H1 (cell line): ENCODE data around the gene MARCKS. TPM values are rescaled to one million over a fixed set of nuclear protein-coding genes. Genes with fewer than 3 reads are reported as not detected.

Experiments
- CTCF ChIA-PET: fragments of 300-600 bp; sonication (Branson Sonifier 250); formaldehyde crosslinking; loops from one replicate; lab custom pipeline; 2021; ENCODE audit not compliant: partially characterized antibody; lab: Charles Lee
- POLR2A ChIA-PET: fragments of 300-600 bp; sonication (Branson Sonifier 250); formaldehyde crosslinking; loops from one replicate; lab custom pipeline; 2021; ENCODE audit warnings: inconsistent platforms; ENCODE audit not compliant: partially characterized antibody; lab: Charles Lee
- DNase-seq, 2 experiments: peaks; one replicate each; pipeline versions ENCODE4 v3.0.0 to v3.0.0-alpha.2; 2010 to 2022; ENCODE audit warnings: low spot score in 2 of 2, low read depth in 1 of 2, mixed read lengths in 1 of 2
- FAIRE-seq: peaks from 2 replicates; lab custom pipeline; 2011; peaks lifted over from hg19 to GRCh38; lab: Jason Lieb, UNC
- H2AFZ ChIP-seq: 2 replicates; pipeline ENCODE4 v1.8.1; 2012; ENCODE audit warnings: low read length, inconsistent platforms
- H2AK5ac ChIP-seq: 2 replicates; pipeline ENCODE4 v1.6.1; 2013; ENCODE audit warnings: low read depth, low read length
- H2BK120ac ChIP-seq: replicated peaks from 2 replicates; pipeline ENCODE3; 2013; ENCODE audit warnings: low read depth, low read length, inconsistent platforms
- H2BK12ac ChIP-seq: 2 replicates; pipeline ENCODE4 v1.6.1; 2013; ENCODE audit warnings: low read depth, low read length
- H2BK15ac ChIP-seq: 2 replicates; pipeline ENCODE4 v1.6.1; 2013; ENCODE audit warnings: low read length
- H2BK20ac ChIP-seq: 2 replicates; pipeline ENCODE4 v1.6.1; 2013; ENCODE audit warnings: low read length
- H2BK5ac ChIP-seq: 2 replicates; pipeline ENCODE4 v1.6.1; 2013; ENCODE audit warnings: low read depth, low read length
- H3K14ac ChIP-seq: 2 replicates; pipeline ENCODE4 v1.6.1; 2013; ENCODE audit warnings: inconsistent platforms; ENCODE audit not compliant: insufficient read length
- H3K18ac ChIP-seq: 2 replicates; pipeline ENCODE4 v1.6.1; 2013; ENCODE audit warnings: low read length; ENCODE audit errors: extremely low read depth
- H3K23ac ChIP-seq: 2 replicates; pipeline ENCODE4 v1.6.1; 2013; ENCODE audit warnings: inconsistent platforms; ENCODE audit not compliant: insufficient read length
- H3K23me2 ChIP-seq: 2 replicates; pipeline ENCODE4 v1.6.1; 2013; ENCODE audit warnings: low read depth, low read length
- H3K27ac ChIP-seq: 2 replicates; pipeline ENCODE4 v1.6.1; 2011; ENCODE audit warnings: low read depth, low read length, inconsistent platforms
- H3K27me3 ChIP-seq, 4 experiments: replicated peaks in 1 of 4; 1 replicate in 1 of 4; 2 replicates in 3 of 4; pipeline versions ENCODE4 v1.6.1 to v1.8.1; 2011 to 2013; ENCODE audit warnings: low read length in 3 of 4, mild to moderate bottlenecking in 3 of 4, inconsistent platforms in 2 of 4, mixed read lengths in 2 of 4, moderate library complexity in 1 of 4; ENCODE audit not compliant: control insufficient read depth in 3 of 4, insufficient read depth in 3 of 4; ENCODE audit errors: extremely low read depth in 1 of 4
- H3K36me3 ChIP-seq, 4 experiments: 2 replicates each; pipeline versions ENCODE4 v1.6.1 to v1.8.1; 2011 to 2013; ENCODE audit warnings: mild to moderate bottlenecking in 4 of 4, low read length in 3 of 4, moderate library complexity in 2 of 4, control low read depth in 1 of 4, inconsistent platforms in 1 of 4; ENCODE audit not compliant: insufficient read depth in 4 of 4, control insufficient read depth in 2 of 4
- H3K4ac ChIP-seq: replicated peaks from 2 replicates; pipeline ENCODE3; 2013; ENCODE audit warnings: low read length, low read depth, mixed read lengths, inconsistent platforms; ENCODE audit not compliant: insufficient read length
- H3K4me1 ChIP-seq, 4 experiments: replicated peaks in 1 of 4; 1 replicate in 1 of 4; 2 replicates in 3 of 4; pipeline versions ENCODE4 v1.6.1 to v1.8.1; 2011 to 2013; ENCODE audit warnings: low read length in 3 of 4, inconsistent platforms in 2 of 4, mixed read lengths in 1 of 4; ENCODE audit not compliant: insufficient read depth in 4 of 4, control insufficient read depth in 3 of 4
- H3K4me2 ChIP-seq, 2 experiments: 2 replicates each; pipeline versions ENCODE4 v1.6.1 to v1.8.1; 2011 to 2013; ENCODE audit warnings: low read depth in 2 of 2, low read length in 2 of 2, control low read depth in 1 of 2, inconsistent platforms in 1 of 2, mild to moderate bottlenecking in 1 of 2; ENCODE audit not compliant: insufficient read depth in 1 of 2
- H3K4me3 ChIP-seq, 4 experiments: fragments of 200-600, 300-600 bp in 1 of 4; sonication (generic), shearing (Covaris generic), sonication (Bioruptor Twin) in 1 of 4; 2 replicates each; pipeline versions ENCODE4 v1.5.1 to v1.8.1; 2011 to 2016; ENCODE audit warnings: low read length in 4 of 4, low read depth in 3 of 4, control low read depth in 2 of 4, inconsistent platforms in 2 of 4, mild to moderate bottlenecking in 2 of 4, mixed read lengths in 1 of 4, moderate library complexity in 1 of 4; ENCODE audit not compliant: insufficient read depth in 2 of 4; ENCODE audit errors: extremely low read depth in 1 of 4
- H3K56ac ChIP-seq: replicated peaks from 2 replicates; pipeline ENCODE3; 2013; ENCODE audit warnings: low read depth, mild to moderate bottlenecking, mixed read lengths, low read length, inconsistent platforms; ENCODE audit not compliant: insufficient read length
- H3K79me1 ChIP-seq: 2 replicates; pipeline ENCODE4 v1.6.1; 2013; ENCODE audit warnings: low read depth, low read length, control low read depth
- H3K79me2 ChIP-seq, 2 experiments: 2 replicates each; pipeline versions ENCODE4 v1.6.1 to v1.8.1; 2012 to 2013; ENCODE audit warnings: low read length in 2 of 2, mild to moderate bottlenecking in 2 of 2, inconsistent platforms in 1 of 2; ENCODE audit not compliant: insufficient read depth in 2 of 2, control insufficient read depth in 1 of 2
- H3K9ac ChIP-seq, 4 experiments: replicated peaks in 1 of 4; 1 replicate in 1 of 4; 2 replicates in 3 of 4; pipeline versions ENCODE4 v1.6.1 to v1.8.1; 2011 to 2013; ENCODE audit warnings: low read depth in 3 of 4, low read length in 3 of 4, control low read depth in 2 of 4, mild to moderate bottlenecking in 2 of 4, moderate library complexity in 2 of 4, inconsistent platforms in 1 of 4; ENCODE audit errors: extremely low read depth in 1 of 4
- H3K9me3 ChIP-seq, 2 experiments: 2 replicates each; pipeline versions ENCODE4 v1.6.1 to v1.8.1; 2012 to 2013; ENCODE audit warnings: mild to moderate bottlenecking in 2 of 2, moderate library complexity in 2 of 2, control low read depth in 1 of 2, inconsistent platforms in 1 of 2, low read depth in 1 of 2, low read length in 1 of 2, mixed read lengths in 1 of 2; ENCODE audit not compliant: insufficient read depth in 2 of 2
- H4K20me1 ChIP-seq, 2 experiments: replicated peaks in 1 of 2; 2 replicates each; pipeline versions ENCODE3 to v1.8.1; 2011 to 2013; ENCODE audit warnings: inconsistent platforms in 2 of 2, low read length in 2 of 2, mild to moderate bottlenecking in 1 of 2; ENCODE audit not compliant: insufficient read depth in 2 of 2, control insufficient read depth in 1 of 2
- H4K5ac ChIP-seq: 2 replicates; pipeline ENCODE4 v1.6.1; 2013; ENCODE audit warnings: low read length, low read depth, mixed read lengths, inconsistent platforms; ENCODE audit not compliant: insufficient read length
- H4K8ac ChIP-seq: 2 replicates; pipeline ENCODE4 v1.8.0; 2013; ENCODE audit warnings: mild to moderate bottlenecking, moderate library complexity, low read length, inconsistent platforms; ENCODE audit not compliant: insufficient read depth; ENCODE audit errors: extremely low read depth
- H4K91ac ChIP-seq: replicated peaks from 2 replicates; pipeline ENCODE3; 2013; ENCODE audit warnings: low read length, mixed read lengths, inconsistent platforms; ENCODE audit not compliant: insufficient read length
- CHD1 ChIP-seq: IDR thresholded peaks from 2 replicates; pipeline ENCODE4 v1.6.1; 2012; ENCODE audit warnings: low read depth, low read length, improper control_type of control experiment
- HDAC6 ChIP-seq: IDR thresholded peaks from one replicate; pipeline ENCODE4 v1.7.1; 2012; ENCODE audit warnings: low read depth, mild to moderate bottlenecking, inconsistent platforms, low read length, moderate library complexity
- KDM5A ChIP-seq: fragments of 200-600 bp; IDR thresholded peaks from 2 replicates; pipeline ENCODE4 v1.7.1; 2012; ENCODE audit warnings: mild to moderate bottlenecking, low read length, inconsistent platforms, mixed read lengths
- RXRA ChIP-seq: IDR thresholded peaks from 2 replicates; pipeline ENCODE4 v1.6.1; 2011; ENCODE audit warnings: low read depth, mild to moderate bottlenecking, low read length, moderate library complexity; ENCODE audit not compliant: insufficient read depth
- SIN3A ChIP-seq, 2 experiments: IDR thresholded peaks in 1 of 2; conservative IDR thresholded peaks in 1 of 2; 2 replicates each; pipeline ENCODE4 v1.6.1; 2011 to 2012; ENCODE audit warnings: low read length in 2 of 2, improper control_type of control experiment in 1 of 2, low read depth in 1 of 2, mild to moderate bottlenecking in 1 of 2
- SUZ12 ChIP-seq: fragments of 200-600 bp; sonication (generic); IDR thresholded peaks from 2 replicates; pipeline ENCODE4 v1.6.1; 2012; ENCODE audit warnings: mild to moderate bottlenecking, inconsistent platforms, low read length, moderate library complexity, mixed read lengths
- TCF12 ChIP-seq: IDR thresholded peaks from 2 replicates; pipeline ENCODE4 v1.6.1; 2011; ENCODE audit warnings: low read depth, mild to moderate bottlenecking, low read length
- WGBS, 2 experiments: shearing (Covaris generic) in 1 of 2; methylation state at CpG; one replicate each; pipeline versions ENCODE4 v1.1.6 to v1.1.7; 2013 to 2015; ENCODE audit warnings: low lambda C conversion rate in 2 of 2, mixed read lengths in 2 of 2, inconsistent platforms in 1 of 2, low coverage in 1 of 2, missing lambda C conversion rate in 1 of 2; ENCODE audit not compliant: insufficient replicate concordance in 2 of 2, insufficient coverage in 1 of 2, insufficient read length in 1 of 2; ENCODE audit errors: extremely low coverage in 1 of 2, missing lambda C conversion rate in 1 of 2; 5-methylcytosine and 5-hydroxymethylcytosine counted together
- polyA plus RNA-seq, 7 experiments: library from polyadenylated mRNA; depleted of rRNA in 3 of 7; stranded (reverse) in 5 of 7; unstranded in 2 of 7; fragments of >200 nt in 5 of 7; fragments of 200-250 nt in 2 of 7; gene quantifications; 1 replicate in 5 of 7; 2 replicates in 1 of 7; 4 replicates in 1 of 7; pipeline versions ENCODE4 v1.2.1 to v1.2.3, GENCODE V29; 2011 to 2013; ENCODE audit warnings: missing spikeins in 2 of 7, mixed read lengths in 2 of 7
- total RNA-seq: library from RNA; stranded (reverse); fragmentation: NEBNext Ultra II Directional; extraction: Animal tissue kit (Norgen Biotek cat#: 25700); gene quantifications from 2 replicates; pipeline ENCODE4 v1.2.1, GENCODE V29; 2021
- TF ChIP-seq, protein P1 (sequence below): IDR thresholded peaks from 2 replicates; pipeline ENCODE4 v1.6.1; 2011; ENCODE audit warnings: low read depth, mild to moderate bottlenecking, low read length; ENCODE audit not compliant: insufficient read depth
- TF ChIP-seq, protein P2 (sequence below): IDR thresholded peaks from 2 replicates; pipeline ENCODE4 v1.6.1; 2012; ENCODE audit warnings: inconsistent platforms

MARCKS gene
- total and polyA plus RNA-seq, 2 of the 8 experiments (the other 6 are each of a cell fraction or from before 2014, with no cell fraction given) = 26.6 to 111 TPM

DNA sequence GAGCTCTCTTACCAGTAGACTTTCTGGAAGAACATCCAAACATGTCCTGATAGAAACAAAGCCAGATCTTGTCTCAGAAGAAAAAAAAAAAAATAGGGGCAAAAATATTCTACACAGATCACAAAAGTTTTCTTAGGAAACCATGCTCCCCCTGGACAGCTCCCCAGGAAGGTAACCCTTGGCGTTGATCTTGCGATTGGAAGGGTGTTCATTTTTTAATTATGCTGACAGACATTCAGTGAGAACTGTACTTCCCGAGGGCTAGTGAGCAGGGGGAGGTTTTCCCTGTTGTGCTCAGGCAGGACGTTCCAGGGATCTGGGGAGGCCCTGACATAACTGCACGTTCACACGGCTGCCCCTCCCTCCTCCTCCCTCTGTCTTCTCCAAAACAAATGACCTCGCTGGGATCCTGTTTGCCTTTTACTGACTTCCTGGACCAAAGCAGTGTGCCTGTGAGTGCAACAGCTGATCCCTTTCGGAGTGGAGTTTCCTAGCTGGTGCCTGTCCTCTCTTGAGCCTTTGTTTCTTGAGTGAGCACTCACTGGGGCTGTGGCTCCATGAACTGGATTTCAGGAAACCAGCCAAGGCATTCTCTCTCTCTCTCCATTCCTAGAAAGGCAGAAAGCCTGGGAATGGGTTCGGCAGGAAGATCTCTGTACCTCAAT, 46.7 kb downstream of the MARCKS start:
- TF ChIP-seq SIN3A (conservative IDR thresholded peaks at IDR 0.05 in 1 of 2, IDR thresholded peaks at IDR 0.05 in 1 of 2; ENCODE audit: low read depth in 1 of 2, low read length in 2 of 2) = no peak
- TF ChIP-seq KDM5A = no peak
- no peak for TF ChIP-seq SUZ12
- TF ChIP-seq, protein P1, sequence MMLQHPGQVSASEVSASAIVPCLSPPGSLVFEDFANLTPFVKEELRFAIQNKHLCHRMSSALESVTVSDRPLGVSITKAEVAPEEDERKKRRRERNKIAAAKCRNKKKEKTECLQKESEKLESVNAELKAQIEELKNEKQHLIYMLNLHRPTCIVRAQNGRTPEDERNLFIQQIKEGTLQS = no peak
- TF ChIP-seq RXRA = no peak
- no peak for TF ChIP-seq TCF12
- TF ChIP-seq HDAC6 = no peak
- TF ChIP-seq, protein P2, sequence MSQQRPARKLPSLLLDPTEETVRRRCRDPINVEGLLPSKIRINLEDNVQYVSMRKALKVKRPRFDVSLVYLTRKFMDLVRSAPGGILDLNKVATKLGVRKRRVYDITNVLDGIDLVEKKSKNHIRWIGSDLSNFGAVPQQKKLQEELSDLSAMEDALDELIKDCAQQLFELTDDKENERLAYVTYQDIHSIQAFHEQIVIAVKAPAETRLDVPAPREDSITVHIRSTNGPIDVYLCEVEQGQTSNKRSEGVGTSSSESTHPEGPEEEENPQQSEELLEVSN = no peak
- TF ChIP-seq CHD1 = no peak
- H3K56ac ChIP-seq = no peak overlapping the region
- FAIRE-seq = no peak

More for the DNA sequence above, 46.7 kb downstream of the MARCKS start:
- no peaks in the 10 kb centered on the region for H3K36me3 ChIP-seq
- H3K4me1 ChIP-seq = no peaks in the 10 kb centered on the region
- H4K5ac ChIP-seq = no peak overlapping the region
- no peak overlapping the region for H3K4me3 ChIP-seq
- no peak overlapping the region for H3K14ac ChIP-seq
- H2AK5ac ChIP-seq = no peak overlapping the region
- 89% methylated on average over 9 of the region's 9 CpGs; no CpG with 5 or more reads in 1 of the 2 experiments for WGBS, 2 experiments
- H4K20me1 ChIP-seq = no peaks in the 10 kb centered on the region
- H3K18ac ChIP-seq = no peak overlapping the region
- no peak overlapping the region for H4K8ac ChIP-seq
- H3K9ac ChIP-seq = no peak overlapping the region
- H2BK20ac ChIP-seq = no peak overlapping the region
- H2AFZ ChIP-seq = 0 out of 2 replicates have a peak overlapping the region, but pooled peaks have one; percentile 1
- H3K9me3 ChIP-seq = no peaks in the 10 kb centered on the region
- H3K27me3 ChIP-seq = no peaks in the 10 kb centered on the region
- no peak for DNase-seq
- no peak overlapping the region for H4K91ac ChIP-seq
- CTCF ChIA-PET = interaction anchor here (0.7 to 1.4 kb wide), 2 partner anchors 29 to 1717 kb away, joined by 3 read pairs; no protein-coding TSS in a partner anchor
- H3K4me2 ChIP-seq = no peak overlapping the region
- H3K23me2 ChIP-seq = no peaks in the 10 kb centered on the region
- no peak overlapping the region for H2BK120ac ChIP-seq
- H3K27ac ChIP-seq = no peak overlapping the region
- H2BK5ac ChIP-seq = no peak overlapping the region
- H2BK15ac ChIP-seq = no peak overlapping the region
- no peak overlapping the region for H2BK12ac ChIP-seq
- no peaks in the 10 kb centered on the region for H3K79me1 ChIP-seq
- H3K79me2 ChIP-seq = no peaks in the 10 kb centered on the region
- H3K23ac ChIP-seq = no peak overlapping the region
- POLR2A ChIA-PET = no interaction called here
- no peak overlapping the region for H3K4ac ChIP-seq
